Stimulated activated CD4-positive, alpha-beta T cell treated with anti-CD3 and anti-CD28 coated beads, TNF-alpha, amount 100 ng/mL, for 48 hours (primary cell): ENCODE measurements around the gene TBX6.
"Not testable (repeated sequence)": the region's sequence is repeated elsewhere in the genome, so short reads cannot be mapped to it uniquely, and the experiment has no call there.

Experiments
- DNase-seq, 3 donors: peaks; one replicate each; pipeline ENCODE4 v3.0.0-alpha.2; 2020; ENCODE audit warnings: low read depth in 3 of 3

The TBX6 gene

GRCh38 chr16:30065943-30066760 is 25.6 kb downstream of the TBX6 start:
- peak in 1 of 3 donors; percentile 27 for DNase-seq

- peak; percentile 96 to 98 (median 96) for DNase-seq
These were observed 26.4 kb downstream of the TBX6 start, which contains the start of gene ALDOA for GRCh38 chr16:30065102-30065942. ALDOA (plus strand) TSS chr16:30065760; CDS start chr16:30066898, 1,138 bp downstream.

- DNase-seq, result no peak
These were observed 27.0 kb downstream of the TBX6 start for GRCh38 chr16:30064729-30065101.

- DNase-seq, result peak in 2 of 3 donors; percentile 55 to 68
These were observed 27.6 kb downstream of the TBX6 start for GRCh38 chr16:30063893-30064728.

GRCh38 chr16:30063278-30063892 is 28.3 kb downstream of the TBX6 start:
- DNase-seq, result no peak

- no peak for DNase-seq
These were observed 30.7 kb downstream of the TBX6 start for GRCh38 chr16:30060836-30061554.

GRCh38 chr16:30060346-30060745 is 31.4 kb downstream of the TBX6 start:
- no peak for DNase-seq

- peak in 2 of 3 donors; percentile 29 to 48 for DNase-seq
These were observed 36.7 kb downstream of the TBX6 start for GRCh38 chr16:30054959-30055553.

GRCh38 chr16:30054451-30054850 is 37.3 kb downstream of the TBX6 start:
- DNase-seq, result no peak

- no peak for DNase-seq
These were observed 38.2 kb downstream of the TBX6 start for GRCh38 chr16:30053376-30054015.

- peak; percentile 83 to 93 (median 92) for DNase-seq
These were observed 38.9 kb downstream of the TBX6 start for GRCh38 chr16:30052671-30053372.

- DNase-seq, result no peak
These were observed 40.2 kb downstream of the TBX6 start for GRCh38 chr16:30051518-30051917.

- no peak for DNase-seq
These were observed 41.9 kb downstream of the TBX6 start for GRCh38 chr16:30049871-30050270.

- no peak for DNase-seq
These were observed 45.1 kb downstream of the TBX6 start for GRCh38 chr16:30046588-30046987.

GRCh38 chr16:30046178-30046577 is 45.5 kb downstream of the TBX6 start:
- no peak for DNase-seq

- no peak for DNase-seq
These were observed 49.9 kb downstream of the TBX6 start for GRCh38 chr16:30041841-30042240.

- not testable (repeated sequence) for DNase-seq
These were observed 51.0 kb downstream of the TBX6 start for GRCh38 chr16:30040690-30041089.

- no peak for DNase-seq
These were observed 51.5 kb downstream of the TBX6 start for GRCh38 chr16:30040221-30040620.
